ENCODE data around the gene ERRFI1.

The ERRFI1 gene, protein sequence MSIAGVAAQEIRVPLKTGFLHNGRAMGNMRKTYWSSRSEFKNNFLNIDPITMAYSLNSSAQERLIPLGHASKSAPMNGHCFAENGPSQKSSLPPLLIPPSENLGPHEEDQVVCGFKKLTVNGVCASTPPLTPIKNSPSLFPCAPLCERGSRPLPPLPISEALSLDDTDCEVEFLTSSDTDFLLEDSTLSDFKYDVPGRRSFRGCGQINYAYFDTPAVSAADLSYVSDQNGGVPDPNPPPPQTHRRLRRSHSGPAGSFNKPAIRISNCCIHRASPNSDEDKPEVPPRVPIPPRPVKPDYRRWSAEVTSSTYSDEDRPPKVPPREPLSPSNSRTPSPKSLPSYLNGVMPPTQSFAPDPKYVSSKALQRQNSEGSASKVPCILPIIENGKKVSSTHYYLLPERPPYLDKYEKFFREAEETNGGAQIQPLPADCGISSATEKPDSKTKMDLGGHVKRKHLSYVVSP

GRCh38 chr1:8026153-8026975 is at the start of gene ERRFI1:
ERRFI1 (minus strand) TSS chr1:8026309; CDS start chr1:8015619, 10,690 bp downstream.
- TF ChIP-seq GATA2 (IDR thresholded peaks at IDR 0.05; ENCODE audit: low read depth, low read length) (no peak), GATA3 (IDR thresholded peaks at IDR 0.05; ENCODE audit: low read depth, low read length) (no peak)

DNA sequence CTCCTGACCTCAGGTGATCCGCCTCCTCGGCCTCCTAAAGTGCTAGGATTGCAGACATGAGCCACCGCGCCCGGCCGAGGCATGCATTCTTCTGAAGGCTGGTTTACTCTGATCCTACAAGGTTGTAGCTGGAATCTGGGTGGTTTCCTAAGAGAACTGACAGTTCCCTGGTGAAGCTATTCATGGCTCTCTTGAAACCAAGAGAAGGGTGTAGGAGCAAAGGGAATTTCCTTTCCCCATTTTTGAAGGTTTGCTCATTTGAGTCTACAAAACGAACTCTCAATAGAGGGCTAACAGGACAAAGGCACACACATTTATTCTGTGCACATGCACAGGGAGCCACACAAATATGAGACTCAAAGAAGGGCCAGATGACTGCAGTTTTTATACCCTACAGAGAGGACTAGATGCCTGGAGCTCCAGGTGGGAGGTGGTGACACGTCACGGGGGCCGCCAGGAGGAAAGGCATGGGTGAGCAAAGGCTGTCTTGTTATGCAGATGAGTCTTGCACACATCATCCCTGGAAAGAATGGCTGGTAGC is 49.5 kb upstream of the ERRFI1 start:
- no peak for TF ChIP-seq GATA2 (IDR thresholded peaks at IDR 0.05; ENCODE audit: low read depth, low read length)
- no peak for TF ChIP-seq GATA3 (IDR thresholded peaks at IDR 0.05; ENCODE audit: low read depth, low read length)

DNA sequence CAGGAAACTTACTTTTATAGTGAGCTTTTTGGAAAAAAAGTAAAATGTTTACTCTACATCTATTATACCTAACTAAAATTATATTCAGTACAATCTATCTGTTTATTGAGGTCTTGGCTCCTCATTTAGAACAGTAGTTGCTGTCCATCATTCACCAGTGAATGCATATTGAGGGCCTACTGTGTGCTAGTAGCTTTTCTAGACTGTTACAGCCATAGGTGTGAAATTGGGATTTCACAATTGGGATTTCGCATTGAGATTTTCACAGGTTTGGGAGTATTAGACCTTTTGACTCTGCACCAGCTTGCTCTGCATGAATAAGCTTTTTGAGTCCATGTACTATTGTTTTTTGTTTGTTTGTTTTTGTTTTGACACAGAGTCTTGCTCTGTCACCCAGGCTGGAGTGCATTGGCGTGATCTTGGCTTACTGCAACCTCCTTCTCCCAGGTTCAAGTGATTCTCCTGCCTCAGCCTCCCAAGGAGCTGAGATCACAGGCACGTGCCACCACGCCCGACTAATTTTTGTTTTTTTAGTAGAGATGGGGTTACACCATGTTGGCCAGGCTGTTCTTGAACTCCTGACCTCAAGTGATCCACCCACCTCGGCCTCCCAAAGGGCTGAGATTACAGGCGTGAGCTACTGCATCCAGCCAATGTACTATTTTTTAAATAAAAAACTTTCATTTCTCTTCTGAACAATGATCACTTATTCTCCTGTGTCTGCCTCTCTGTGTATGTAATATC is 47.2 kb upstream of the ERRFI1 start:
- no peak for TF ChIP-seq GATA3 (IDR thresholded peaks at IDR 0.05; ENCODE audit: low read depth, low read length)
- TF ChIP-seq GATA2 (IDR thresholded peaks at IDR 0.05; ENCODE audit: low read depth, low read length), result no peak

GRCh38 chr1:8070381-8070811 is 44.3 kb upstream of the ERRFI1 start:
- TF ChIP-seq GATA3 (IDR thresholded peaks at IDR 0.05; ENCODE audit: low read depth, low read length), result no peak
- no peak for TF ChIP-seq GATA2 (IDR thresholded peaks at IDR 0.05; ENCODE audit: low read depth, low read length)

DNA sequence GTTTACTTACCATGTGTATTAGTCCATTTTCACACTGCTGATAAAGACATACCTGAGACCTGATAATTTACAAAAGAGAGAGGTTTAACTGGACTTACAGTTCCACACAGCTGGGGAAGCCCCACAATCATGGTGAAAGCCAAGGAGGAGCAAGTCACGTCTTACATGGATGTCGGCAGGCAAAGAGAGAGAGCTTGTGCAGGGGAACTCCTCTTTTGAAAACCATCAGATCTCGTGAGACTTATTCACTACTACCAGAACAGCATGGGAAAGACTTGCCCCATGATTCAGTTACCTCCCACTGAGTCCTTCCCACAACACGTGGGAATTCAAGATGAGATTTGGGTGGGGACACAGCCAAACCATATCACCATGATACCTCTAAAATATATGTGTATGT is 39.3 kb upstream of the ERRFI1 start:
- TF ChIP-seq GATA2 (IDR thresholded peaks at IDR 0.05; ENCODE audit: low read depth, low read length), result no peak

GRCh38 chr1:8063298-8064036 is 37.4 kb upstream of the ERRFI1 start:
- TF ChIP-seq GATA3 (IDR thresholded peaks at IDR 0.05; ENCODE audit: low read depth, low read length) (no peak), GATA2 (IDR thresholded peaks at IDR 0.05; ENCODE audit: low read depth, low read length) (no peak)

GRCh38 chr1:8062861-8063260 is 36.8 kb upstream of the ERRFI1 start:
- TF ChIP-seq GATA2 (IDR thresholded peaks at IDR 0.05; ENCODE audit: low read depth, low read length) (no peak), GATA3 (IDR thresholded peaks at IDR 0.05; ENCODE audit: low read depth, low read length) (no peak)

GRCh38 chr1:8061673-8062386 is 35.7 kb upstream of the ERRFI1 start:
- TF ChIP-seq GATA2 (IDR thresholded peaks at IDR 0.05; ENCODE audit: low read depth, low read length) (no peak), GATA3 (IDR thresholded peaks at IDR 0.05; ENCODE audit: low read depth, low read length) (no peak)

DNA sequence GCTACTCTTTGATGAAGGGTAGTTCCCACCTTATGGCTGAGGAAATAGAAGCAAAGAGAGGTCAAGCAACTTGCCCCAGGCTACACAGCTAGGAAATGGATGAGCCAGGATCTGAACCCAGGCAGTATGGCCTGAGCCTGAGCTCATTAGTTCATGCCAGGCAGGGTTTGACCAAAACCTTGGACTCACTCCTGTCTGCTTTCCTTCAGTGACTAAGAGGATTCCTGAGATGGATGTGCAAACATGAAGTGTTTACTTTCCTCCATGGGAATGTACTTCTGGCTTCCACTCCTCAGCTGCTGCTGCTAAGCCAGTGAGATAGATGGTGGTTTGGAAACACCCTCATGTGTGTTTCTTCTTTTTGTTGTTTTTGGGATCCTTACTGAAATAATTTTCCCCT is 35.1 kb upstream of the ERRFI1 start:
- no peak for TF ChIP-seq GATA2 (IDR thresholded peaks at IDR 0.05; ENCODE audit: low read depth, low read length)

- TF ChIP-seq GATA2 (IDR thresholded peaks at IDR 0.05; ENCODE audit: low read depth, low read length), result no peak
- no peak for TF ChIP-seq GATA3 (IDR thresholded peaks at IDR 0.05; ENCODE audit: low read depth, low read length)
Observed at GRCh38 chr1:8059161-8059622, 33.1 kb upstream of the ERRFI1 start.

DNA sequence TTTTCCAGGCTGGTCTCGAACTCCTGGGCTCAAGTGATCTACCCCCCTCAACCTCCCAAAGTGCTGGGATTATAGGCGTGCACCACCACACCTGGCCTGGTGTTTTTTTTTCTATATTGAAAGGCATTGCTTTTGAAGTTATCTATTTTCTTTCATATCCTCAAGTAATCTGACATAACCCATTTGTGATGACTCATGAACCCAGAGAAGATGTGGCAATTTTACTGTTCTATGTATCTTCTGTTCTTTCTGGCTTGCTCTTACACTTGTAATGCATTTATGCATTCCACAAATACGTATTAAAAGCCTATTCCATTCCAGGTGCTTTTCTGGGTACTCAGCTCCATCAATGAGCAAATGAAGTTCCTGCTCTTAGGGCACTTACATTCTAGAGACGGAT is 29.9 kb upstream of the ERRFI1 start:
- TF ChIP-seq GATA2 (IDR thresholded peaks at IDR 0.05; ENCODE audit: low read depth, low read length) (no peak), GATA3 (IDR thresholded peaks at IDR 0.05; ENCODE audit: low read depth, low read length) (no peak)

DNA sequence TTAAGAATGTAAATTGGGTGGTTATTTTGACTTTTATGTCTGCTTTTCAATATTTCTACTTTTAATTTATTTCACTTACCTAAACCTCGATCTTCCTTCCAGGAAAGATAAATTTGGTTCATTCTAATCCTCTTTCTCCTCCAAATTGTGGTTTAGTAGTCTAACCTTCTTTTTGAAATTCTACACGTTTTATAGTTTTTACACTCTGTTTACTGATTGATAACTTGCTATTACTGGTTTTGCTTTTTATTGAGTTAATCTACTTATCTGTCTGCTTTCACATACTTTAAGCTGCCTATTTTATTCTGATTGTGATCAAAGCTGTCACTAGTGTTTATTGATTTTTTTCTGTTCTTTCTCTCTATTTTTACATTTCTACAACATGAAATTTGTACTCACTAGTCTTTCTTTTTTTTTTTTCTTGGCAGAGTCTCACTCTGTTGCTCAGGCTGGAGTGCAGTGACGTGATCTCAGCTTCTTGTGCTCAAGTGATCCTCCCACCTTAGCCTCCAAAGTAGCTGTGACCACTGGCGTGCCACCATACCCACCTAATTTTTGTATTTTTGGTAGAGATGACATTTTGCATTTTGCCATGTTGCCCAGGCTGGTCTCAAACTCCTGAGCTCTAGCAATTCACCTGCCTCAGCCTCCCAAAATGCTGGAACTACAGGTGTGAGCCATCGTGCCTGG is 27.9 kb upstream of the ERRFI1 start:
- TF ChIP-seq GATA2 (IDR thresholded peaks at IDR 0.05; ENCODE audit: low read depth, low read length) (no peak), GATA3 (IDR thresholded peaks at IDR 0.05; ENCODE audit: low read depth, low read length) (no peak)

Measured in SH-SY5Y (cell line).